GM12878 (cell line): ENCODE results near the gene TOMM34.

Experiments used
- CTCF ChIP-seq, 3 experiments: IDR thresholded peaks in 2 of 3; conservative IDR thresholded peaks in 1 of 3; 2 replicates each; pipeline ENCODE4 v1.5.1; 2011; ENCODE audit warnings: low read depth in 3 of 3, low read length in 3 of 3, mild to moderate bottlenecking in 3 of 3, control low read depth in 2 of 3, moderate library complexity in 2 of 3, inconsistent platforms in 1 of 3, mixed read lengths in 1 of 3; ENCODE audit not compliant: control insufficient read depth in 2 of 3, insufficient read depth in 1 of 3; ENCODE audit errors: extremely low read depth in 1 of 3
- EP300 ChIP-seq, 2 experiments: fragments of 150-350 bp in 1 of 2; IDR thresholded peaks; 2 replicates each; pipeline ENCODE4 v1.6.1; 2011 to 2012; ENCODE audit warnings: low read depth in 2 of 2, low read length in 2 of 2, borderline replicate concordance in 1 of 2, improper control_type of control experiment in 1 of 2, inconsistent platforms in 1 of 2; ENCODE audit not compliant: control insufficient read depth in 1 of 2
- EZH2 ChIP-seq: IDR thresholded peaks from 2 replicates; pipeline ENCODE4 v1.6.1; 2012; ENCODE audit warnings: low read depth, mild to moderate bottlenecking, control low read depth, inconsistent platforms, low read length, borderline replicate concordance; ENCODE audit not compliant: control insufficient read depth
- JUND ChIP-seq: IDR thresholded peaks from 2 replicates; pipeline ENCODE4 v1.6.1; 2012; ENCODE audit warnings: low read depth, mild to moderate bottlenecking, low read length, improper control_type of control experiment, moderate library complexity
- MYC ChIP-seq: IDR thresholded peaks from 2 replicates; pipeline ENCODE4 v1.6.1; 2011; ENCODE audit warnings: mild to moderate bottlenecking, low read length, moderate library complexity, inconsistent platforms; ENCODE audit not compliant: insufficient read depth, insufficient replicate concordance, insufficient read length, severe bottlenecking
- POLR2A ChIP-seq: IDR thresholded peaks from 2 replicates; pipeline ENCODE4 v1.6.1; 2011; ENCODE audit warnings: low read depth, mild to moderate bottlenecking, low read length
- SMC3 ChIP-seq: IDR thresholded peaks from 2 replicates; pipeline ENCODE4 v1.6.1; 2011; ENCODE audit warnings: low read length, improper control_type of control experiment, borderline replicate concordance
- SREBF2 ChIP-seq: IDR thresholded peaks from 2 replicates; pipeline ENCODE4 v1.6.1; 2012; ENCODE audit warnings: mild to moderate bottlenecking, low read length
- SUZ12 ChIP-seq: fragments of 200-600 bp; sonication (generic); IDR thresholded peaks from one replicate; pipeline ENCODE4 v1.6.1; 2018; ENCODE audit warnings: antibody characterized with exemption, mild to moderate bottlenecking; ENCODE audit not compliant: unreplicated experiment
- TCF7 ChIP-seq: IDR thresholded peaks from 2 replicates; pipeline ENCODE4 v1.6.1; 2014; ENCODE audit warnings: antibody characterized with exemption, borderline replicate concordance
- ZBED1 ChIP-seq: IDR thresholded peaks from 2 replicates; pipeline ENCODE4 v1.6.1; 2016; ENCODE audit warnings: borderline replicate concordance
- TF ChIP-seq, protein P1 (sequence below): IDR thresholded peaks from 2 replicates; pipeline ENCODE4 v1.6.1; 2012; ENCODE audit warnings: mild to moderate bottlenecking, low read depth, low read length
- TF ChIP-seq, protein P2 (sequence below): fragments of 150-350 bp; IDR thresholded peaks from 2 replicates; pipeline ENCODE4 v1.6.1; 2016; ENCODE audit warnings: low read depth, low read length
- TF ChIP-seq, protein P3 (sequence below): IDR thresholded peaks from 2 replicates; pipeline ENCODE4 v1.6.1; 2011; ENCODE audit warnings: low read depth, mild to moderate bottlenecking, low read length, moderate library complexity, borderline replicate concordance; ENCODE audit errors: extremely low read depth

DNA sequence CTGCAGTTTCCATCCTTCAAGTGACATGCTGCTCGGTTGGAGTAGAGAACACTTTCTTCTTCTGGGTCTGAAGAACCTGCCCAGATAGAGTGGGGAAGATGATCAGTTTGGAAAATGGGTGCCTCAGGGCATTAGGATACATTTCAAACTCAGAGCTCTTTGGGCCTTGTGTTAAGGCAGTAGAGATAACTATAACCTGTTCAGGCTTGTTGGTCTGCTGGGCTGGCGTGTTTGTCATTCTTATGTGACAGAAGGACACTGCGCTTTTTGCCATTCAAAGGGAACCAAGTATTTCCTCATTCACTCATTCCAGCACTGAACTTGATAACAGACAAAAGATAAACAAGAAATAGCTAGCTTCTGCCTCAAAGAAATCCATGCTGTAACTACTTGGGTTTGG is 3.8 kb downstream of the TOMM34 start:
- no peak for TF ChIP-seq CTCF (IDR thresholded peaks at IDR 0.05 in 2 of 3, conservative IDR thresholded peaks at IDR 0.05 in 1 of 3; ENCODE audit: control insufficient read depth in 2 of 3, extremely low read depth in 1 of 3, insufficient read depth in 1 of 3, low read depth in 3 of 3, low read length in 3 of 3)
- no peak for TF ChIP-seq POLR2A
- no peak for TF ChIP-seq EZH2
- TF ChIP-seq MYC: no peak
- no peak for TF ChIP-seq EP300 (IDR thresholded peaks at IDR 0.05; ENCODE audit: borderline replicate concordance in 1 of 2, control insufficient read depth in 1 of 2, low read depth in 2 of 2, low read length in 2 of 2)
- TF ChIP-seq SUZ12: no peak
- no peak for TF ChIP-seq SMC3
- TF ChIP-seq TCF7: no peak
- no peak for TF ChIP-seq ZBED1
- no peak for TF ChIP-seq JUND
- TF ChIP-seq, protein P1, sequence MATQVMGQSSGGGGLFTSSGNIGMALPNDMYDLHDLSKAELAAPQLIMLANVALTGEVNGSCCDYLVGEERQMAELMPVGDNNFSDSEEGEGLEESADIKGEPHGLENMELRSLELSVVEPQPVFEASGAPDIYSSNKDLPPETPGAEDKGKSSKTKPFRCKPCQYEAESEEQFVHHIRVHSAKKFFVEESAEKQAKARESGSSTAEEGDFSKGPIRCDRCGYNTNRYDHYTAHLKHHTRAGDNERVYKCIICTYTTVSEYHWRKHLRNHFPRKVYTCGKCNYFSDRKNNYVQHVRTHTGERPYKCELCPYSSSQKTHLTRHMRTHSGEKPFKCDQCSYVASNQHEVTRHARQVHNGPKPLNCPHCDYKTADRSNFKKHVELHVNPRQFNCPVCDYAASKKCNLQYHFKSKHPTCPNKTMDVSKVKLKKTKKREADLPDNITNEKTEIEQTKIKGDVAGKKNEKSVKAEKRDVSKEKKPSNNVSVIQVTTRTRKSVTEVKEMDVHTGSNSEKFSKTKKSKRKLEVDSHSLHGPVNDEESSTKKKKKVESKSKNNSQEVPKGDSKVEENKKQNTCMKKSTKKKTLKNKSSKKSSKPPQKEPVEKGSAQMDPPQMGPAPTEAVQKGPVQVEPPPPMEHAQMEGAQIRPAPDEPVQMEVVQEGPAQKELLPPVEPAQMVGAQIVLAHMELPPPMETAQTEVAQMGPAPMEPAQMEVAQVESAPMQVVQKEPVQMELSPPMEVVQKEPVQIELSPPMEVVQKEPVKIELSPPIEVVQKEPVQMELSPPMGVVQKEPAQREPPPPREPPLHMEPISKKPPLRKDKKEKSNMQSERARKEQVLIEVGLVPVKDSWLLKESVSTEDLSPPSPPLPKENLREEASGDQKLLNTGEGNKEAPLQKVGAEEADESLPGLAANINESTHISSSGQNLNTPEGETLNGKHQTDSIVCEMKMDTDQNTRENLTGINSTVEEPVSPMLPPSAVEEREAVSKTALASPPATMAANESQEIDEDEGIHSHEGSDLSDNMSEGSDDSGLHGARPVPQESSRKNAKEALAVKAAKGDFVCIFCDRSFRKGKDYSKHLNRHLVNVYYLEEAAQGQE: no peak
- TF ChIP-seq, protein P2, sequence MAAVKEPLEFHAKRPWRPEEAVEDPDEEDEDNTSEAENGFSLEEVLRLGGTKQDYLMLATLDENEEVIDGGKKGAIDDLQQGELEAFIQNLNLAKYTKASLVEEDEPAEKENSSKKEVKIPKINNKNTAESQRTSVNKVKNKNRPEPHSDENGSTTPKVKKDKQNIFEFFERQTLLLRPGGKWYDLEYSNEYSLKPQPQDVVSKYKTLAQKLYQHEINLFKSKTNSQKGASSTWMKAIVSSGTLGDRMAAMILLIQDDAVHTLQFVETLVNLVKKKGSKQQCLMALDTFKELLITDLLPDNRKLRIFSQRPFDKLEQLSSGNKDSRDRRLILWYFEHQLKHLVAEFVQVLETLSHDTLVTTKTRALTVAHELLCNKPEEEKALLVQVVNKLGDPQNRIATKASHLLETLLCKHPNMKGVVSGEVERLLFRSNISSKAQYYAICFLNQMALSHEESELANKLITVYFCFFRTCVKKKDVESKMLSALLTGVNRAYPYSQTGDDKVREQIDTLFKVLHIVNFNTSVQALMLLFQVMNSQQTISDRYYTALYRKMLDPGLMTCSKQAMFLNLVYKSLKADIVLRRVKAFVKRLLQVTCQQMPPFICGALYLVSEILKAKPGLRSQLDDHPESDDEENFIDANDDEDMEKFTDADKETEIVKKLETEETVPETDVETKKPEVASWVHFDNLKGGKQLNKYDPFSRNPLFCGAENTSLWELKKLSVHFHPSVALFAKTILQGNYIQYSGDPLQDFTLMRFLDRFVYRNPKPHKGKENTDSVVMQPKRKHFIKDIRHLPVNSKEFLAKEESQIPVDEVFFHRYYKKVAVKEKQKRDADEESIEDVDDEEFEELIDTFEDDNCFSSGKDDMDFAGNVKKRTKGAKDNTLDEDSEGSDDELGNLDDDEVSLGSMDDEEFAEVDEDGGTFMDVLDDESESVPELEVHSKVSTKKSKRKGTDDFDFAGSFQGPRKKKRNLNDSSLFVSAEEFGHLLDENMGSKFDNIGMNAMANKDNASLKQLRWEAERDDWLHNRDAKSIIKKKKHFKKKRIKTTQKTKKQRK: no peak
- TF ChIP-seq, protein P3, sequence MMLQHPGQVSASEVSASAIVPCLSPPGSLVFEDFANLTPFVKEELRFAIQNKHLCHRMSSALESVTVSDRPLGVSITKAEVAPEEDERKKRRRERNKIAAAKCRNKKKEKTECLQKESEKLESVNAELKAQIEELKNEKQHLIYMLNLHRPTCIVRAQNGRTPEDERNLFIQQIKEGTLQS: no peak
- TF ChIP-seq SREBF2: no peak
